Loucy (cell line): ENCODE measurements around the gene RGMB.

Source experiments
- EZH2phosphoT487 ChIP-seq: fragments of 200-600 bp; IDR thresholded peaks from 2 replicates; pipeline ENCODE4 v1.6.1; 2018; ENCODE audit warnings: antibody characterized with exemption, mild to moderate bottlenecking, moderate library complexity, borderline replicate concordance
- TF ChIP-seq, protein P1 (sequence below): fragments of 200-600 bp; sonication (generic); conservative IDR thresholded peaks from 2 replicates; pipeline ENCODE4 v1.5.1; 2014; ENCODE audit warnings: mild to moderate bottlenecking, antibody characterized with exemption, low read length

DNA sequence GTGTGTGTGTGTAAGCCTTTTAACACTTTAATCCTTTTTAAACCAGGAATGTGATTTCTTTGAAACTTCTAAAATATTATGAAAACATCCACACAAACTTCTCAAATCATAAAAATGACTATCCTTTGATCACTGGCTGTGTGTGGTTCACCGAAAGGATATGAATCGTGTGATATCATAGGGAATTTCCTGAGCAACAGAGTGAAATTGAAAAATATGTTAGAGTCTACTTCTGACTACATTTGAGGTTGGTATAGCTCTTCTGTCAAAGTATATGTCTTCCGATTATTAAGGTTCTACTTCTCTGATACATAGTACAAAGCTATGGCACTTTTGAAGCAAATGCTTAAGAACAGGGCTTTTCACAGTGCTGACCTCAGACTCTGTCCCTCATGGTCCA is 40.3 kb downstream of the RGMB start:
- TF ChIP-seq EZH2phosphoT487: no peak
- TF ChIP-seq, protein P1, sequence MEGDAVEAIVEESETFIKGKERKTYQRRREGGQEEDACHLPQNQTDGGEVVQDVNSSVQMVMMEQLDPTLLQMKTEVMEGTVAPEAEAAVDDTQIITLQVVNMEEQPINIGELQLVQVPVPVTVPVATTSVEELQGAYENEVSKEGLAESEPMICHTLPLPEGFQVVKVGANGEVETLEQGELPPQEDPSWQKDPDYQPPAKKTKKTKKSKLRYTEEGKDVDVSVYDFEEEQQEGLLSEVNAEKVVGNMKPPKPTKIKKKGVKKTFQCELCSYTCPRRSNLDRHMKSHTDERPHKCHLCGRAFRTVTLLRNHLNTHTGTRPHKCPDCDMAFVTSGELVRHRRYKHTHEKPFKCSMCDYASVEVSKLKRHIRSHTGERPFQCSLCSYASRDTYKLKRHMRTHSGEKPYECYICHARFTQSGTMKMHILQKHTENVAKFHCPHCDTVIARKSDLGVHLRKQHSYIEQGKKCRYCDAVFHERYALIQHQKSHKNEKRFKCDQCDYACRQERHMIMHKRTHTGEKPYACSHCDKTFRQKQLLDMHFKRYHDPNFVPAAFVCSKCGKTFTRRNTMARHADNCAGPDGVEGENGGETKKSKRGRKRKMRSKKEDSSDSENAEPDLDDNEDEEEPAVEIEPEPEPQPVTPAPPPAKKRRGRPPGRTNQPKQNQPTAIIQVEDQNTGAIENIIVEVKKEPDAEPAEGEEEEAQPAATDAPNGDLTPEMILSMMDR: no peak
